ENCODE measurements around the gene DHX16. TPM values are rescaled to one million over a fixed set of nuclear protein-coding genes. Genes with fewer than 3 reads are reported as not detected.
"Not testable (repeated sequence)": the region's sequence is repeated elsewhere in the genome, so short reads cannot be mapped to it uniquely, and the experiment has no call there.

DHX16 gene
- total and polyA plus RNA-seq, 8 donors = 18.3 to 67.0 (median 26.7) TPM

DNA sequence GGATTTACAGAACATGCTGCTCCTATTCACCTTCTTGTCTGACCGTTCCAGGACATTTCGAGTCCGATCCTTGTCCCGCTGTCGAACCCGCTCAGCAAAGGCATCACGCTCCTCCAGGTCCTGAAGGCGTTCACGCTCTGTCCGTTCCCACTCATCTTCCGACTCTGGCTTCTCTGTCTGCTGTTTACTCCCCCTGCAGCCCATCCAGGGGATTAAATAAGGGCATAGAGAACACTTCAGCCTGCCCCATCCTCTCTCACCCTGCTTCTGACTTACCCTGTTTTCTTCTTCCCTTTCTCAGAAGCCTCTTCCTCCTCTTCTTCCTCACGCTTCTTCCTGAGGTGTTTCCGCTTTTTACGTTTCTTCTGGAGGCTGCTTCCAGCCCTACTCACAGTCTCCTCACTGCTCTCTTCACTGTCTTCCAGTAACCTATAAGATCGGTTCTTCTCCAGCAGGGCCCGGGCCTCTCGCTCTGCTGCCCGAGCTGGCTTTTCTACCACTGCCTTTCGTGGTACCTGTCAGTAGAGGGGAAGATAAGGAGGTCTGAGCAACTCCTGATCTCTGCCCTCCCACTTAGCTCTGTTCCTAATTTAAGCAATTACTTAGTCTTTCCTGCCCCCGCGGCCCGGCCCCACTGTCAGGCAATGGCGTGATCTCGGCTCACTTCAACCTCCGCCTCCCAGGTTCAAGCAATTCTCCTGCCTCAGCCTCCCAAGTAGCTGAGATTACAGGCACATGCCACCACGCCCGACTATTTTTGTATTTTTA, 1.9 kb downstream of the DHX16 start:
- TF ChIP-seq POLR2A (IDR thresholded peaks at IDR 0.05) (no peak), POLR2AphosphoS5 (IDR thresholded peaks at IDR 0.05) (no peak), EP300 (IDR thresholded peaks at IDR 0.05) (no peak)
- TF ChIP-seq, protein P1, sequence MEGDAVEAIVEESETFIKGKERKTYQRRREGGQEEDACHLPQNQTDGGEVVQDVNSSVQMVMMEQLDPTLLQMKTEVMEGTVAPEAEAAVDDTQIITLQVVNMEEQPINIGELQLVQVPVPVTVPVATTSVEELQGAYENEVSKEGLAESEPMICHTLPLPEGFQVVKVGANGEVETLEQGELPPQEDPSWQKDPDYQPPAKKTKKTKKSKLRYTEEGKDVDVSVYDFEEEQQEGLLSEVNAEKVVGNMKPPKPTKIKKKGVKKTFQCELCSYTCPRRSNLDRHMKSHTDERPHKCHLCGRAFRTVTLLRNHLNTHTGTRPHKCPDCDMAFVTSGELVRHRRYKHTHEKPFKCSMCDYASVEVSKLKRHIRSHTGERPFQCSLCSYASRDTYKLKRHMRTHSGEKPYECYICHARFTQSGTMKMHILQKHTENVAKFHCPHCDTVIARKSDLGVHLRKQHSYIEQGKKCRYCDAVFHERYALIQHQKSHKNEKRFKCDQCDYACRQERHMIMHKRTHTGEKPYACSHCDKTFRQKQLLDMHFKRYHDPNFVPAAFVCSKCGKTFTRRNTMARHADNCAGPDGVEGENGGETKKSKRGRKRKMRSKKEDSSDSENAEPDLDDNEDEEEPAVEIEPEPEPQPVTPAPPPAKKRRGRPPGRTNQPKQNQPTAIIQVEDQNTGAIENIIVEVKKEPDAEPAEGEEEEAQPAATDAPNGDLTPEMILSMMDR (IDR thresholded peaks at IDR 0.05) = no peak
- Histone ChIP-seq H3K27me3 (no peaks in the 10 kb centered on the region), H3K36me3 (peaks cover 34 to 55% (median 55%) of the 10 kb centered on the region in 4 donors), H3K27ac (no peak overlapping the region), H3K9me3 (no peaks in the 10 kb centered on the region), H3K4me3 (peak overlapping the region in 1 of 4 donors; percentile 99), H3K4me1 (peaks cover 14 to 33% (median 26%) of the 10 kb centered on the region in 4 donors)
- DNase-seq = no peak
- 83 to 90% (median 88%) methylated on average over 27 of the region's 27 CpGs for WGBS, 5 donors
- intact Hi-C loops (cut with DNase I; ENCODE audit: low total_unique reads) = no loop called here

DNA sequence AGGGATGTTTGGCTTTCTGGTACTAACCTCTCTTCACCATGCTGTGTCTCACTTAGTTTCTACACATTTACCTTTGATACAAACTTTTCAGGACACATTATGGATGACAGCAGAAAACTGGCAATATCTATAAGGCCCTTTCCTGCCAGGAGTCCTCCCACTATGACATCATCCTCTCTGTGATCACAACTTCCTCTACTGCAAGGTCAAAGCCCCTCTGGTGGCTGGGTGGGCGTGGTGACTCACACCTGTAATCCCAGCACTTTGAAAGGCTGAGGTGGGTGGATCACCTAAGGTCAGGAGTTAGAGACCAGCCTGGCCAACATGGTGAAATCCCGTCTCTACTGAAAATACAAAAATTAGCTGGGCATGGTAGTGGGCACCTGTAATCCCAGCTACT, 6.5 kb downstream of the DHX16 start:
- 68 to 82% (median 75%) methylated on average over 2 of the region's 2 CpGs for WGBS, 5 donors
- H3K4me1 ChIP-seq = peaks cover 3 to 13% (median 9%) of the 10 kb centered on the region in 4 donors
- H3K36me3 ChIP-seq = peaks cover 79 to 99% (median 98%) of the 10 kb centered on the region in 4 donors
- H3K9me3 ChIP-seq; intact Hi-C loops (cut with DNase I; ENCODE audit: low total_unique reads); H3K27me3 ChIP-seq; DNase-seq; H3K4me3 ChIP-seq; H3K27ac ChIP-seq: not testable (repeated sequence)

DNA sequence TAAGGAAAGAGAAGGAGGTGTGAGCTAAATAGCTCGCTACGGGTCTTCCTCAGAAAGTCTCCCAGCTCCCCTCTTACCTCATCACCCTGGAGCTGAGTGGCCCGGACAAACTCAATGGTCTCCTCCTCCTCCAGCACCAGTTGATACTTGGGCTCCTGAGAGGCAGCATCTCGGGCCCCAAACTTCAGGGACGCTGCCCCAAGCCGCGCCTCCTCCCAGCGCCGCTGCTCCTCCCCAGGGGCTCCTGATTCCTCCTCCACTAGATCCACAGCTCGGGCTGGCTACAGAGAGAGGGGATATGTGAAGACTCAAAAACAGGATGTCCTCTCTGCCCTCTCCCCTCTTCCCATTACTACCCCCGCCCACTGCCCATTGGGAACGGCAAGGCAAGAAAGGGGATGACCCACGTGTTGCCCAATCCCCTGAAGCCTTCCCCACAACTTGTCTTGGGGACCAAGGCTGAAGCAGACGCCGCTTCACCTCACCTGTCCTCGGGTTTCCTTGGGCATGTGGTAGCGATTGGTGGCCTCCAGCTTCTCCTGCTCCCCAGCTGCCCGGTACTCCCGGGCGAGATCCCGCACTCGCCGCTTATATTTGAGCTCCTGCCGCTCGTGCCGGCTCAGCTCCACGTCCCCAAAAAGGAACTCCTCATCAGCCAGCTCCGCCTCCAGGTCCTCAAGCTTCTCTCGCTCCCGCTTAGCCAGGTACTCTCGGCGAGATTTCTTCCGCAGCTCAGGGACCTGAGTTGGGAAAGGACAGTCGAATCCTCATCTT, 7.6 kb downstream of the DHX16 start:
- WGBS, 5 donors = 92 to 95% (median 93%) methylated on average over 33 to 34 of the region's 34 CpGs
- H3K9me3 ChIP-seq = no peaks in the 10 kb centered on the region
- no peak for DNase-seq
- TF ChIP-seq POLR2A (IDR thresholded peaks at IDR 0.05) = no peak
- no peak for TF ChIP-seq EP300 (IDR thresholded peaks at IDR 0.05)
- H3K36me3 ChIP-seq = peaks cover 73 to 100% (median 100%) of the 10 kb centered on the region in 4 donors
- H3K27ac ChIP-seq = no peak overlapping the region
- H3K4me1 ChIP-seq = peaks cover 0 to 5% (median under 1%) of the 10 kb centered on the region in 4 donors
- no peaks in the 10 kb centered on the region for H3K27me3 ChIP-seq
- intact Hi-C loops (cut with DNase I; ENCODE audit: low total_unique reads) = no loop called here
- H3K4me3 ChIP-seq = no peak overlapping the region

DNA sequence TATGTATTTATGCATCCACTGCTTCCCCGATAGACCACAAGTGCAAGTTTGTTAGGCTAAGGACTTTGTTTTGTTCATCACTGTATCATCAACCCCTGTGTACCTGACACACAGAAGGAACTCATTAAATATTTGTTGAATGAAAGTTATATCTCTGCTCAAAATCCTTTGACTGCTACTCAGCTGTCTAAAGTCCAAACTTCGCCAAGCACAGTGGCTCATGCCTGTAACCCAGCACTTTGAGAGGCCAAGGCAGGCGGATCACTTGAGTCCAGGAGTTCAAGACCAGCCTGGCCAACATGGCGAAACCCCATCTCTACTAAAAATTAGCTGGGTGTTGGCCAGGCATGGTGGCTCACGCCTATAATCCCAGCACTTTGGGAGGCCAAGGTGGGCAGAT, 14.9 kb downstream of the DHX16 start:
- not testable (repeated sequence) for DNase-seq

DNA sequence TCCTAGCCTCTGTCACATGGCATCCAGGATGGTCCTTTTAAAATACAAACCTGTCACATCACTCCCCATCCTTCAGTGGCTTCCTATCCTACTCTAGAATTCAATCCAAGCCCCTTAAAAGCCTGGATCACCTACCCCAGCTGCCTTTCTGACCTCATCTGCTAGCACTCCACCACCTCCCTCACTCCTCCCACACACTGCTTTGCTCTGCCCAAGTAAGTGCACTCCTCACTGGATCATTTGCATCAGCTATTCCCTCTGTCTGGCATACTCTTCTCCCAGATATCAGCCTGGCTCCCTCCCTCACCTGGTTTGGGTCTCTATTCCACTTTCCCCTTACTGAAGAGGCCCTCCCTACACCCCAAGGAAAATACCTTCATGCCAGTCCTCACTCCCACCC, 15.4 kb downstream of the DHX16 start:
- H3K36me3 ChIP-seq = peaks cover 88 to 100% (median 100%) of the 10 kb centered on the region in 4 donors
- H3K27ac ChIP-seq = no peak overlapping the region
- H3K4me3 ChIP-seq = no peak overlapping the region
- no peak for TF ChIP-seq POLR2AphosphoS5 (IDR thresholded peaks at IDR 0.05)
- TF ChIP-seq, protein P1 (IDR thresholded peaks at IDR 0.05) = no peak
- no peak for TF ChIP-seq POLR2A (IDR thresholded peaks at IDR 0.05)
- no peak for TF ChIP-seq EP300 (IDR thresholded peaks at IDR 0.05)
- intact Hi-C loops (cut with DNase I; ENCODE audit: low total_unique reads) = no loop called here
- DNase-seq = no peak
- no peaks in the 10 kb centered on the region for H3K27me3 ChIP-seq
- H3K9me3 ChIP-seq = no peaks in the 10 kb centered on the region
- H3K4me1 ChIP-seq = no peaks in the 10 kb centered on the region

More for the DNA sequence above, 14.9 kb downstream of the DHX16 start:
- H3K4me1 ChIP-seq; H3K9me3 ChIP-seq; H3K27me3 ChIP-seq; intact Hi-C loops (cut with DNase I; ENCODE audit: low total_unique reads); H3K4me3 ChIP-seq; H3K27ac ChIP-seq: not testable (repeated sequence)
- WGBS, 5 donors = 89 to 95% (median 94%) methylated on average over 5 of the region's 5 CpGs
- peaks cover 88 to 100% (median 100%) of the 10 kb centered on the region in 4 donors for H3K36me3 ChIP-seq

All from stomach (tissue), 9 donors.